ENCODE results near the gene ILF2.
A peak's percentile ranks its signal among the peaks of the same experiment; 100 is the strongest.

Gene ILF2

DNA sequence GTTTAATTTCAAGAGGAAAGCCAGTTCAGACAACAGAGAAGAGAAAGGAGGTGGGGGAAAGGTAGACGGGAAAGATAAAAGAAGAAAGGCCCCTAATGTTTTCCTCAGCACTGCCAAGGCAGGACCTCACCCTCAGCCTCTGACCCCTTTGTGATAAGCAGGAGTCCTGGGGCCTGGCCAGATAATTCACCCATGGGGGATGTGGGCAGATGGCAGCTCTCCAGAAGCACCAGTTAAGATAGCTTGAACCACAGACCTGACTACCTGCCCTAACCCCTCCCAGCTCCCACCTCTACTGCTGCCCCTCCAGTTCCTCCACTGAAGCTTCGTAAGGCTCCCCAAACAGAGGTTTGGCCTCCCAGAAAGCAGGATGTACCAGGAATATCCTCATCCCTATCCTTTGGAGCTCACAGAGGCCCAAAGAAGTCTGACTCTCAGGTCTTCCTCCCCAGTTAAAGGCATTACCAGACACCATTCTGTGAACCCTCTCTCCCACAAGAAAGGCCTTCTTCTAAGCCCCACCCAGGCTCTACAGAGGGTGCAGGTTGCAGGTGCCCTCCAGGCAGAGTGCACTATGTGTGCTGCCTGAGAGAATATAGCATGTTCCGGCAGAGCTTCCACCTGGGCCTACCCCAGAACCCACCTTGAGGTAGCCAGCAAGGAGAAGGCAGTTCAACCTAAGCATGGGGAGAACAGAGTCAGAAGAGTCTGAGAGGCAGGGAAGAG is 21.5 kb downstream of the ILF2 start:
- peaks cover 19% of the 10 kb centered on the region for H3K36me3 ChIP-seq (replicated peaks)
- TF ChIP-seq CTCF (IDR thresholded peaks at IDR 0.05; ENCODE audit: low read depth, low read length, missing control alignments): no peak
- H3K27ac ChIP-seq: no peak overlapping the region
- no peak overlapping the region for H3K4me3 ChIP-seq (ENCODE audit: low read depth, low read length)
- no peaks in the 10 kb centered on the region for H3K27me3 ChIP-seq (replicated peaks)
- DNase-seq: no peak
- in situ Hi-C loops (cut with HindIII; ENCODE audit: low pct_ligation_motif_present, low sequenced_read_pairs): no loop called here

DNA sequence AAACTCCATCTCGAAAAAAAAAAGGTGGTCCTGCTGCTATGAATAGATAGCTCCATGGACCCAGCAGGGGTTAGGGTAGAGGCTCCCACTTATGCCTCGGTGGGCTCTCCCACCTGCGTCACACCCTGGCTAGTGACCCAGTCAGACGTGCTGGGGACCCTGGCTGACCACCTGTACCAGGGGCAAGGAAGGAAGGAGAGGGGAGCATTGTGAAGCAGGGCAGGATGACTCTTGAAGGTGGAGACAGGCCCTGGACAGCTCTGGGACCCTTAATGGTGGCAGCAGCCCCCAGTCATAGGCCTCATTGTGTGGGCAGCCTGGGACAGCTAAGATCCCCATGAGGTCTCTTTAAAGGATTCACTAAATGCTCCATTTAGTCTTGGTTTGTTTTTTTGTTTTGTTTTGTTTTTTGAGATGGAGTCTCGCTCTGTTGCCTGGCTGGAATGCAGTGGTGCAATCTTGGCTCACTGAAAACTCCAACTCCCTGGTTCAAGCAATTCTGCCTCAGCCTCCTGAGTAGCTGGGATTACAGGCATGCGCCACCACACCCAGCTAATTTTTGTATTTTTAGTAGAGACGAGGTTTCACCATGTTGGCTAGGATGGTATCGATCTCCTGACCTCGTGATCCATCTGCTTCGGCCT is 22.7 kb downstream of the ILF2 start:
- Histone ChIP-seq H3K4me3 (ENCODE audit: low read depth, low read length) (no peak overlapping the region), H3K27ac (no peak overlapping the region), H3K36me3 (replicated peaks) (peaks cover 30% of the 10 kb centered on the region), H3K27me3 (replicated peaks) (no peaks in the 10 kb centered on the region)
- no peak for DNase-seq
- no peak for TF ChIP-seq CTCF (IDR thresholded peaks at IDR 0.05; ENCODE audit: low read depth, low read length, missing control alignments)
- in situ Hi-C loops (cut with HindIII; ENCODE audit: low pct_ligation_motif_present, low sequenced_read_pairs): no loop called here

DNA sequence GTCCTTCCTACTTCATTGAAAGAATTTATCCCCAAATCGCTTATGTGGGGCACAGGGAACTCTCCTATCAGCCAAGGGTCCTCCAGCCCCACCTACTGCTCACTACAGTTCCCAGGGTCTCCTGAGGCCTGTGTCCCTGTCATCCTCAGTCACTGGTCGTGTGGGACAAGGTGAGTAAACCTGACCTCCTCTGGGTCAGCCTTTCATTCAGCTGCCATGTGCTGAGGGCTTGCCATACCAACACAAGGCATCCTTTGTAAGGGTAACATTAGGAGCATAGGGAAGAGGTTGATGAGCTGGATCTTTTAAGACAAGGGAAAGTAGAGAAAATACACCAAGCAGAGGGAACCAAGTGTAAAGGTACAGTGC is 23.5 kb downstream of the ILF2 start:
- no peak for DNase-seq
- in situ Hi-C loops (cut with HindIII; ENCODE audit: low pct_ligation_motif_present, low sequenced_read_pairs): no loop called here
- no peaks in the 10 kb centered on the region for H3K27me3 ChIP-seq (replicated peaks)
- no peak overlapping the region for H3K4me3 ChIP-seq (ENCODE audit: low read depth, low read length)
- peak; percentile 6 for TF ChIP-seq CTCF (IDR thresholded peaks at IDR 0.05; ENCODE audit: low read depth, low read length, missing control alignments)
- H3K36me3 ChIP-seq (replicated peaks): peaks cover 38% of the 10 kb centered on the region
- no peak overlapping the region for H3K27ac ChIP-seq

- H3K4me3 ChIP-seq (ENCODE audit: low read depth, low read length): no peak overlapping the region
- TF ChIP-seq CTCF (IDR thresholded peaks at IDR 0.05; ENCODE audit: low read depth, low read length, missing control alignments): no peak
- no peak overlapping the region for H3K27ac ChIP-seq
- H3K36me3 ChIP-seq (replicated peaks): peaks cover 43% of the 10 kb centered on the region
- in situ Hi-C loops (cut with HindIII; ENCODE audit: low pct_ligation_motif_present, low sequenced_read_pairs): no loop called here
- no peaks in the 10 kb centered on the region for H3K27me3 ChIP-seq (replicated peaks)
- DNase-seq: no peak
Measured at GRCh38 chr1:153646672-153647345, 24.0 kb downstream of the ILF2 start.

DNA sequence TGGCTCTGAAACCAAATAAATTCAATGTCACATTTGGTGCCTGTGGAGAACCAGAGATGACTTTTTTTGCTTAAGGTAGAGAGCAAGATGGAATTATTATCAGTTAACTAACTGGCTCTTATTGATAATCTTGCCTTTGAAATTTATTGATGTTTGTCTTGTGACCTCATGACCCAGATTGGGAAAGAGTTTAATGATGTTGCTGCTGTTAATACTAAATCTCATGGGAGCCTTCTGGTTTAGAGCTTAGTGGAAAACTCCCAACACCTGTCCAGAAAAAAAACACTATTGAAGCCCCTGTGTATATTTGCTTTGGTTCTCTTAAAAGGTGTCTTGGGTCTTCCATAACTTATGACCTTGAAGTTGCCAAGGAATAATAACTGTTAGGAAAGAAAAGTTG is 27.0 kb downstream of the ILF2 start:
- Histone ChIP-seq H3K27ac (no peak overlapping the region), H3K4me3 (ENCODE audit: low read depth, low read length) (no peak overlapping the region), H3K36me3 (replicated peaks) (peaks cover 72% of the 10 kb centered on the region), H3K27me3 (replicated peaks) (no peaks in the 10 kb centered on the region)
- DNase-seq: no peak
- in situ Hi-C loops (cut with HindIII; ENCODE audit: low pct_ligation_motif_present, low sequenced_read_pairs): no loop called here
- TF ChIP-seq CTCF (IDR thresholded peaks at IDR 0.05; ENCODE audit: low read depth, low read length, missing control alignments): no peak
